Pulmonary artery endothelial cell (primary cell): ENCODE data around the gene TBCEL. TPM values are rescaled to one million over a fixed set of nuclear protein-coding genes. Genes with fewer than 3 reads are reported as not detected.
"Not testable (repeated sequence)": the region's sequence is repeated elsewhere in the genome, so short reads cannot be mapped to it uniquely, and the experiment has no call there.

Experiments used
- DNase-seq: peaks from one replicate; pipeline ENCODE4 v3.0.0-alpha.2; 2011; ENCODE audit warnings: low read depth, low spot score
- total RNA-seq: library from RNA; depleted of rRNA; stranded (reverse); fragments of >200 nt; gene quantifications from 2 replicates; pipeline ENCODE4 v1.2.3, GENCODE V29; 2014

Gene TBCEL
- total RNA-seq, 1 donor from 2014 or later, result 24.5 TPM

DNA sequence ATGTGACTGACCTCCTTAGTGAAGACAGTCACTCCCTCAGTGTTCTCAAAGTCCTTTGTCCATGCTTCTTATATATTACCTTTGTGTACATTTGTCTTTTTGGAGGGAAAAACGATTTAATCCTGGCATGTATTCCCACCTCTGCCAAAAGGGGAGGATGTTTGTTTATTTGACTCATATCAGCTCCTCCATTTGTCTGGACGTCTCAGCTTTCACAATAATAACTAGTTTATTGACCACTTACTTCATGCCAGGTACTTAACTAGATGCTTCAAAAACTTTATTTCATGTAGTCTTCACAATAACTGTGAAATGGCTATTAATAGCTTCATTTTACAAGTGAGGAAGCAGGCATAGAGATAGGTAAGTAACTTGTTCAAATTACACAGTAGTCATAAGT is 5.3 kb downstream of the TBCEL start:
- DNase-seq, result no peak

DNA sequence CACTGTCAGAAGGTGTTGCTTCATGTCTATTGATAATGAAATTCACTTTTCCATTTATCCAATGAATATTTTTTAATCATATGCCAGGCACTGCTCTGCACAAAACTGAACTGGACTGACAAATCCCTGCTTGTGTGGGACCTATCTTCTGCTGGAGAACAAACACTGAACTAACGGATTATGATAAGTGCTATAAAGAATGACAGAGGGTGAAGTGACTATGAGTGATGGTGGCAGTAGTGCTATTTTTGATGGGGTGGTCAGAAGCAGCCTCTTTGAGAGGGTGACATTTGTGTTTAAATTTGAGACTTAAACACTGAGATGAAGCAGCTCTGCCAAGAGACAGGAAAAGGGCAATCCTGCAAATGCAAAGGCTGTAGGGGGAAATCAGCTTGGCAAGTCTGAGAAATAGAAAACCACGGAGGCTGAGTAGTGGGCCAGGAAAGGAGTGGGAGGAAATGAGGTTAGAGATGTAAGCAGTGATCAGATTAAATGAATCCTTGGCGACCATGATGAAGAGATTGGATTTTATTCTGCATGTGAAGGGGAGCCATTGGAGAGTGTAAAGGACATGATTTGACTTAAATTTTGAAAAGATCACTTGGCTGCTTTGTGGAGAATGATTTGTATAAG is 6.0 kb downstream of the TBCEL start:
- DNase-seq, result no peak

DNA sequence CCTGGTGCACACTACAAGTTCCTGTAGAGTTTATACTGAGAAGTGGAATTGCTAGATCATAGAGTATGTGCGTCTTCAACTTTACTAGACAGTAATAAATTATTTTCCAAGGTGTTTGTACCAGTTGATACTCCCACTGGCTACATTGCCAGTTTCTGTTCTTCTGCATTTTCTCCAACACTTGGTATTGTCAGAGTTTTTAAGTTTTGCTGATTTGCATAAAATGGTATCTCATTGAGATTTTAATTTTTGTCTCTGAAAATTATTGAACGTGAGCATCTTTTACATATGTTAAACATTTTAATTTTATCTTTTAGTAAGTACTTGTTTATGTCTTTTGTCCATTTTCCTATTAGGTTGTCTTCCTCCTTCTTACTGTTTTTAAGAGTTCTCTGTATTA is 7.3 kb downstream of the TBCEL start:
- no peak for DNase-seq

DNA sequence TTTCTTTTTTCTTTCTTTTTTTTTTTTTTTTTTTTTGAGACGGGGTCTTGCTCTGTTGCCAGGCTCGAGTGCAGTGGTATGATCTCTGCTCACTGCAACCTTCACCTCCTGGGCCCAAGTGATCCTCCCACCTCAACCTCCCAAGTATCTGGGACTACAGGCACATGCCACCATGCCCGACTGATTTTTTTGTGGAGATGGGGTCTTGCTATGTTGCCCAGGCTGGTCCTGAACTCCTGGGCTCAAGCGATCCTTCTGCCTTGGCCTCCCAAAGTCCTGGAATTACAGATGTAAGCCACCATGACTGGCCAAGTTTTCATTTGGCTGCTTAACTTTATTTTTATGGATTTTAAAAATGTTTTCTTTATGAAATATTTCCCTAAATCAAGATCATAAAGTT is 7.7 kb downstream of the TBCEL start:
- not testable (repeated sequence) for DNase-seq

DNA sequence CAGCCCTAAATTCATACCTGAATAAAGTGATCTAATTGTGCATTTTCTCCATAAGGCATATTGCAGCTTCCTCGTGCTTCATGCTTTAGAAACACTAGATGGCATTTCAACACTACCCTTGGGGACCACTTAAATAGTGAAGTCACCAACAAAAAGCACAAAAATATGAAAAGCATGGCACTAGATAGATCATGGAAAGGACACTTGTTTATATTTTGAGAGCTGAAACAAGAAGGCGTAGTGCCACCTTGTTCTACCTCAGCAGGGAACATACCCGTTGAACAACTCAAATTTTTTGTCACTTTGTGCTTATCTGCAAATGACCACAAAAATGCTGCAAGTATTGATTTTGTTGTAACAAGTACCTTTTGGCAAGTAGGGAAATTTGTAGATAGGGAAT is 8.6 kb downstream of the TBCEL start:
- DNase-seq, result no peak

DNA sequence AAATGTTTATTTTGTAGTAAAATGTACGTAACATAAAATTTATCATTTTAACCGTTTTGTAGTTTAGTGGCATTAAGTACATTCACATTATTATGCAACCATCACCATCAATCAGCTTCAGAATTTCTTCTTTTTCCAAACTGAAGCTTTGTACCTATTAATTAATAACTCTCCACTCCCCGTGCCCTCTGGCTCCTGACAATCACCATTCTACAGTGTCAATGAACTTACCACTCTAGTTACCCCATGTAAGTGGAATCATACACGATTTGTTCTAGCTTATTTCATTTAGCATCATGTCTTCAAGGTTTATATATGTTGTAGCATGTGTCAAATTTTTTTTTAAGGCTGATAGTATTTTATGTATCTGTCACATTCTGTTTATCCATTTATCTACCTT is 9.7 kb downstream of the TBCEL start:
- DNase-seq, result no peak

DNA sequence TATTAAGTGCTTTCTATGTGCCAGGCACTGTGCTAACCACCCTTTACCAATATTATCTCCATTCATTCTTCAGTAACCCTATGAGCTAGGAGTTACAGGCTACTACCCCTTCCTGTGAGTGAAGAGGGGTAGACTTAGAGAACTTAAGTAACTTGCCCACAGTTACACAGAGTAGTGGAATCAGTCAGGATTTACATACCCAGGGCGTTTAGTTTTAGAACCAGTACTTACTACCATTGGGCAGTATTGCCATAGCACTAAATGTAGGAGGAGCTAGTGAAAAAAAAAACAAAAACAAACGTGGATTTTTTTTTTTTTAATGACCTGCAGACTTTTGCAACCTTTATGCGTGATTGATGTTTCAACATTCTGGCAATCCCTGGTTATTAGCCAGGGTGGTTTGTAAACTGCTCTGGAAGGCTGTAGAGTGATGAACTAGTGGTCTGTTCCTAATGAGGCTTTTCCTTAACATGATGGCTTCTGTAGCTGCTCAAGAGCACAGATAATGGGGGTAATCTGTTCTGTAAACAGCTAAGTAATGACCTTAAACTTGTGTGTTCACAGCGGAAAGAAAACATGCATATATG is 11.4 kb downstream of the TBCEL start:
- DNase-seq, result no peak

DNA sequence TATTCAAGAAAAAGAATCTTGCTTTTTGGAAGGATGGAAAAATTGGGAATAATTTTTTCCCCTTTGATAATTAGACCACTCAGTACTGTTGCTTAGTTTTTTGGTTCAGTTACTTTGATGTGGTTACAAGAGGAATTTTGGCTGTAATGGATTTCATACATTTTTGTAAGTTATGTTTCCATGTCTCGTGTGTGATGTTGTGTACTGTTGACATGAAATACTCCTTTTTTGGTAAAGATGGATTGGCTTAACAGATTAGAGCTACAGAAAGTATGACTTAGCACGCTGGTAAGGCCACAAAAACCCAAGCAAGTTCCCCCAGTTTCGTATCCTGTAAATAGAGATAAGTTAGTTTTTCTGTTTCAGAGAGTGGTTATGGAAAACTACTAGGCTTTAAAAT is 11.9 kb downstream of the TBCEL start:
- DNase-seq, result no peak

DNA sequence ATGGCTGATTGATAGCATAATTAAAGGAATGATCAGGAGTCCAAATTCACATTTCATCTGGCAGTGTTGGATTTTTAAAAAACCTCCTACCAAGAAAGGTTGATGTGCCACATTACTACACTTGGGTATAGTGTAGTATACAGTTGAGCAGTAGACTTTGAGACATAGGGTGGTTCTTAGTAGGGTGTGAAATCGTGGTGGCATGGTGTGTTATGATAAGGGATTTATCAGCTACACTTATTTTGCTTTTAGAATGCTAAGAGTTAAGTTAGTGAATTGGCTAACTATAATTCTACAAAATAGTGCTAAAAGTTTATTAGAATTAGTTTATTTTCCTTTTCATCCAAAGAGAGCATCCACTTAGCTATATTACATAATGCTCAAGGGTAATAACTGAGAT is 13.1 kb downstream of the TBCEL start:
- no peak for DNase-seq

DNA sequence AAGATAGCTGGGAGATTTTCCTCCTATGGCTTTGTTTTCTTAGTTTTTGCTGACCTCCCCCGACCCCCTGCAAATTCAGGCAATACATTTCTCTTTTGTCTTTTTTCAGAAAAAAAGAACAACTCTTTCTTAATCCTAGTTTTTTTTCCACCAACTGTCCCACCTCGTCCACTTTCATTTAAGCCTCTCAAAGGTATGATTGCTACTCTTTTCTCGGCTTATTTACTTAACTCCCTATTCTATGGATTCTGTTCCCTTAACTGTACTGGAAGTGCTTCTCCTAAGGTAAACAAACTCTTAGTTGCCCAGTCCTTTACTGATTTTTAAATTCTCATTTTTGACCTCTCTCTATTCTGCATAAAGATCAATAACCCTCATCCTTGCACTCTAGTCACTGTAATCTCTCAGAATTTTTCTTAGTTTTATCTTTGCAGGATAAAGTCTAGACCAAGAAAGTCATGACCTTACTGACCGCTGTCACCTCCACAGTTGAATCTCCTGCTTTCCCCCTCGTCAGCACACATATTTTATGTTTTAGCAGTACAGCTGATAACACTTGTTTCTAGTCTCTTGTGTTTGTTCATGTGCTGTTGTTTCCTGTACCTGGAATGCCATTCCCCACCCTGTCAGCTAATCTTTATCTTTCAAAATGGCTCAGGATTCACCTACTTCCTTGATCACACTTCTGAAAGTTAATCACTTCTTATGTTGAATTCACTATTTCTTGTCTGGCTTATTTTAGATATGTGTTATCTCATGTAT is 14.9 kb downstream of the TBCEL start:
- DNase-seq, result no peak

DNA sequence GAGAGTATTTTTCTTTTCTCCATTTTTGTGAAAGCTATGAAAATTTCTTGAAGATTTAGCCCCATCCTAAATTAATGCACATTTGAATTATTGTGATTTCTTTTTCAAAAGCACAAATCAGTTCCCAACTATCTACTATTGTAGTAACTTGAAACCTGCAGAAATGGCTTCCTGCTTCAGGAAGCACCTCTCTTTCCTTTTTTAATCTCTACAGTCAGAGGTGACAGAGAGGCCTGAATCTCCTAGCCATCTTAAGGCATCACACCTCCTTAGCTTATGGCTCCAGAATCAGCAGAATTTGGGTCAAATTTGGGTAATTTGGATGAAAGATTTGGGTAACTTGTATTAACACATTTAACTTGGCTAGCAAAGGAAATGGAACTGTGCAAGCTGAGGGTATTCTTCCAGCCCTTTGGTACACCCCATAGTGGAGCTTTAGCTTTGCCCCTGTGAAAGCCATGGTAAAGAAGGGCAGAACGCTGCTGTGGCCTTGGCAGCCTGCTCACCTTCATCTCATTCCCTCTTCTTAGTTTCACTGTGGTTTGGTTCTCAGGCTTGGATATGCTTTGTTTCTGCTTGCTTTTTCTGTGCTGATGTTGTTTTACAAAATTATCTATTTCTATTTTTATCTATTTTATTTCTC is 16.2 kb downstream of the TBCEL start:
- no peak for DNase-seq

DNA sequence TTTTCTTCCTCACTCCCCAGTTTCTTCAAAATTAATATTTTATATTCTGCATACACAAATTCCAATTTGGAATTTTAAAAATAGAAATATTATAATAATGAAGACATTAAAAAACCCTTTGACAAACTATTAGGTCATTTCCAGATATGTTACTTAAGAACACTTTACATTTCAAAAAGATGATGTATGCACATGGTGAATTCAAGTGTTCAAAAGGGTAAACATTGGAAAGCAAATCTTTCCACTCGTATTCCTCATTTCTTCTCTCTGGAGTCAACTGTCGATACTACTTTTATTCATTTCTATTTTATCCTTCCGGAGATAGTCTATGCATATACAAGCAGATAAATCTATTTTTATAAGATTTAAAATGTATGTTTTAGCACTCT is 16.7 kb downstream of the TBCEL start:
- DNase-seq, result no peak

DNA sequence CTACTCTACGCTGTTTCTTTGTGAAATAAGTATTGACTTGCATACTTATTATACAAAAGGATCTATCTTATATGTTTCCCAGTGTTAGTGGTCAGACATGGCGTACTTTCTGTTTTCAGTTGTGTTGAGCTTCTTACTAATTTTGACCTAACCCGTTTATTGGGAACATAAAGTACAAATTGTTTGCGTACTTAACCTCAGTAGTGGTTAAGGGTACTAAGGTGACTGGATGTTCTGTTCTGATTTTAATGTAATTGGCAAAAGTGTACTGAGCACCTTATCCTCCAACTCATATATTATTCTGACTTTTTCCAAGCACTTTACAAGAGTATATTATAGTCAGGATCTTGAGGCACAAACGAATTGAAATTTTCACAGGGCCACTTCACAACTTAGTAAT is 17.2 kb downstream of the TBCEL start:
- no peak for DNase-seq

DNA sequence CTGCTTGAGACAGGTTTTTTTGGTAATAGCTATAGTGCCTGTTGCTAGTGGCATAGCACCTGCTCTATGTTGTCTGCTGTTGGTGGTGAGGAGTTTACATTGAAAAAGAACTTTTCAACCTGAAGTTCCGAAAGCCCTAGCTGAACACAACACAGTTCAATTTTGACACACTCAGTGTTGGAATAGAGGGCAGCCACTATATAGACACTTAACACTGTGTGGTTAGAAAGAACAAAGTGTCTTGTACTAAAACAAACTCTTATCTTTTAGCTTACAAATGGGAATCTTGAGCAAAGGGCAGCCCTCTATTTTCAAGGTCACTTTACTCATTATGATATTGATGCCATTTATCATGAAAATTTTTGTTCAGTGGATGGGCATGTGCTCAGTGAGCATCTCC is 18.4 kb downstream of the TBCEL start:
- DNase-seq, result no peak

DNA sequence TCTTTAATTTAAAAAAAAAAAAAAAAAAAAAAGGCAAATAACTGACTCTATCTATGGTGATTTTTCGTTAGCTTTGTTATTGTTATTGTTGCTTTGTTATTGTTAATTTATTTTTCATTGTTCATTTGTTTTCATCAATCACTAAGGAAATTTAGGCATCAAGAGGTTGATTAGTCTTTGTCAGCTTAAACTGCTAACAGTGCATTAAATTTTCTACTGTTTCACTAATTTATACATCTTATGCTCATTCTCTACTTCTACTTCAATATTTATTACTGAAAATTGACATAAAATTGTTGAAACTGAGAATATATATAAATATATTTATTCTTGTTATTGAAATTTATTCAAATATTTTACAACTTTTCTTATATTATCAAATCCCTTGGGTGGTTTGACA is 24.0 kb downstream of the TBCEL start:
- DNase-seq, result no peak

DNA sequence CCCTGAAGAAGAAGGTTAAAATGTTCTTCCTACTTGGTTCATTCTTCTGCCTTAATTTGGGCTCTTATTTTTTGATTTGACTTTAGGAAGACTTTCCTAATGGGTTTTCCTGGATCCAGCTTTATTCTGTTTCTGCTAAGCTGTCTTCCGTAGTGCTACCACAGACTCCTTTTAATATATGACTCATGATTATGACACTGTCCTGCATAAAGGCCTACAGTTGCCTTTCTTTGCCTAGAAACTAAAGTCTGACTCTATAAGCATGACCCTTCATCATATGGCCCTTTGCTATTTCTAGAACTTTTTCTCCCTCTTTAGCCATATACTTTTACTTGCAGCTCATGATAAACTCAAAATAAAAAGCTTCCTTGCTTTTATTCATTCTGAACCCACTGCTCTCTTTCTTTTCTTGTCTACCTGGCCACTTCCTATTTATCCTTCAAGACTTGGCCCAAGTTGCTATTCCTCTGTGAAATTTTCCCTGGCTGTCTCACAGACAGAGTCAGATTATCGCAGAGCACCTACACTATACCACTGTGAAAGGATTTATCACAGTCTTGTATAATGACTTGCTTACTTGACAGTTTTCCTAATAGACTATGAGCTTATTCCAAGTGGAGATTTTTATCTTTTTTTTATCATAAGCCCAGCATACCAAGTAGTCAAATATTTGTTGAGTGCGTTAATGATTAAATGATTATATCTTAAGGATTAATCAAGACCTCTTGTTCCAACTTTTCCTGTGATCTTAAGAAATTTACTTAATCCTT is 24.7 kb downstream of the TBCEL start:
- DNase-seq, result no peak

DNA sequence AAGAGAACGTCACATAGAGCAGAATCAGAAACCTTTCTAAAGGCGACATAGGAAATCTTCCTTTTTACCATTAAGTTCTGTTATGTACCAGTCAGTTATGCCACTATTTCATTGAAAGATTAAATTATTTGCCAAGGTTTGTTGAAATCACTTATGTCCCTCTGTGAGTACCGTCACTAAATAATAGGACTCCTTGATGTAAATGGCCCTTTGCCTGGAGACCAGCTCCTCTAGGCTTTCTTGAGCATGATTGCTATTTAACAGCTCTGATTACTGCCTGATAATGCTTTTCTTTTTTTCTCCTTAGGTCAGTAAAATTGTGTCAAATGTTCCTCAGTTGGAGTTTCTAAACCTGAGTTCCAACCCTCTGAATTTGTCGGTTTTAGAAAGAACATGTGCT is 29.3 kb downstream of the TBCEL start:
- no peak for DNase-seq

DNA sequence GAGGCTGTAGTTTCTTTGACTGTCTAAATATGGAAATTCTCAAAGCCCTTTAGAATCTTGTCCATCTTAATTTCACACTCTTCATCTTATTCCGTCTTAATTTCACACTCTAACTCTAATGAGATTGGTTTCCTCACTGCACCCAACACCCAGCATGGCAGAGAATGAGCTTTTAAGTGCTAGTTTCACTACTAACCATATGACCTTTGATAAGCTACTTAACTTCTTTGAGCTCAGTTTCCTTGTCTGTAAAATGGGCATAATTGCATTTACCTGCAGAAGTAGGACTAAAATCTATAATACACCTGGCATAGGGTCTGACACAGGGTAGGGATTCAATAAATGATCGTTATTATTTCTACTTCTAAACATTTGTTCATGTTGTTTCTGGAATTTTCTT is 30.4 kb downstream of the TBCEL start:
- DNase-seq, result no peak

DNA sequence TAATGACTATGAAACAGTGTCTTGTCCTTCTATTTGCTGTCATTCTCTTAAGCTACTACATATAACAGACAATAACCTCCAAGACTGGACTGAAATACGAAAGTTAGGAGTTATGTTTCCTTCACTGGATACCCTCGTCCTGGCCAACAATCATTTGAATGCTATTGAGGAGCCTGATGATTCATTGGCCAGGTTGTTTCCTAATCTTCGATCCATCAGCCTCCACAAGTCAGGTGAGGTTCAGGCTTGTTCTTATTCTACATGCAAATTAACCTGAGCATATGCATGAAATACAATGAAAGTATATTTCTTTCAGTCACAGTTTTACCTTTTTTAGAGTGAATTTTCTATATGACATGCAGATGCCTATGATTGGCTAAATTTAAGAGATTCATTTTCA is 31.2 kb downstream of the TBCEL start:
- DNase-seq, result no peak

DNA sequence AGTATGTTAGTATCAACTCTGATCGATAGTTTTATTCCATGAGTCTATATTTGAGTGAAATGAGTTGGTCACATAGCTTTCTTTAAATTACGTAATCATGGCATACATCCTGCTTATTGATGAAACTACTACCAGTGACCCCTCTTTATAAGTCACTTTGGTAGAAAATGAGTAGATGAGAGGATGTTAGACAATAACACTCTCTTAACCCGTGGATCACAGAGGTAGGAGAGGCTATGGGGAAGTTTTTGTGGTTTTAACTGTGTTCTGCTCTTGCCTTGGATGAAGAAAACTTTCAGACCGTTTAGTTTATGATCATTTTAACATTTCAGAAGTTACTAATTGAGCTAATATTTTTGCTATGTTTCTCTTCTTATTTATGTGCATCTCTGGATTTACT is 34.0 kb downstream of the TBCEL start:
- DNase-seq, result no peak

DNA sequence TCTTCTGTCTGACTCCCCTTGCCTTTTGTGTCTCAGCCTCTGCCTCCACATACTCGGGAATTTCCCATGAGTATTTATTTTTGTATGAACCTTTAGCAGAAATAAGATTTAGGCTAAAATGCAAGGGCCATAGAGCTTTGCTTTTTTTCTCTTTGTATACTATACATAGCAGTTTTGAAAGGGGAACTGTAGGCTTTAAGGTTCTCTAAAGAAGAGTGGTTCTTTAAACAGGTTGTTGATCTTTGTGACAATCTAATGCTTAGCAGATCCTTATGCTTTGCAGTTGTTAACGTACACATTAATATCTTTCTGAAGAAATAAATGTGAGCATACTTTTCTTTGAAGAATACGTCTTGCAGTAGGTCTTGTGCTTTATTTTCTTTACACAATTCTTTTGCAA is 35.0 kb downstream of the TBCEL start:
- DNase-seq, result no peak

DNA sequence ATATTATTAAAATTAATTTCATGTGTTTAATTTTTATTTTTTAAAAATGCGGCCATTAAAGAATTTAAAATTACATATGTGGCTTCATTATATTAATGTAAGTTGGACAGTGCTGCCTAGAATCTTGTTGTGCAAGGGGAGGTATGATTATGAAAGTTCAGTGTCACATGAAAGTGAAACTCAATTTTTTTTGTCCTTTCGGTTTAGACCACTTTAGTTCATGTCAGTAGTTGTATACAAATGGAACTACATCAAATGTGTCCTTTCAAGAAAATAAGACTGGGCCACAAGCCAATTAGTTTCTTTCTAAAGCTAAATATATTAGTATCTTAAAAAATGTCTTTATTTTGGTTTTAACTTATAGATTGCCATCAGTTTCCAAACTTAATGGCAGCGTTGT is 35.7 kb downstream of the TBCEL start:
- DNase-seq, result no peak
